COR-L47 (cell line): ENCODE data around the gene CTNND1.
A peak's percentile ranks its signal among the peaks of the same experiment; 100 is the strongest.
"Not testable (repeated sequence)": the region's sequence is repeated elsewhere in the genome, so short reads cannot be mapped to it uniquely, and the experiment has no call there.

Experiments used
- DNase-seq: peaks from one replicate; lab custom pipeline; 2025; lab: John Stamatoyannopoulos, UW

CTNND1 gene

DNA sequence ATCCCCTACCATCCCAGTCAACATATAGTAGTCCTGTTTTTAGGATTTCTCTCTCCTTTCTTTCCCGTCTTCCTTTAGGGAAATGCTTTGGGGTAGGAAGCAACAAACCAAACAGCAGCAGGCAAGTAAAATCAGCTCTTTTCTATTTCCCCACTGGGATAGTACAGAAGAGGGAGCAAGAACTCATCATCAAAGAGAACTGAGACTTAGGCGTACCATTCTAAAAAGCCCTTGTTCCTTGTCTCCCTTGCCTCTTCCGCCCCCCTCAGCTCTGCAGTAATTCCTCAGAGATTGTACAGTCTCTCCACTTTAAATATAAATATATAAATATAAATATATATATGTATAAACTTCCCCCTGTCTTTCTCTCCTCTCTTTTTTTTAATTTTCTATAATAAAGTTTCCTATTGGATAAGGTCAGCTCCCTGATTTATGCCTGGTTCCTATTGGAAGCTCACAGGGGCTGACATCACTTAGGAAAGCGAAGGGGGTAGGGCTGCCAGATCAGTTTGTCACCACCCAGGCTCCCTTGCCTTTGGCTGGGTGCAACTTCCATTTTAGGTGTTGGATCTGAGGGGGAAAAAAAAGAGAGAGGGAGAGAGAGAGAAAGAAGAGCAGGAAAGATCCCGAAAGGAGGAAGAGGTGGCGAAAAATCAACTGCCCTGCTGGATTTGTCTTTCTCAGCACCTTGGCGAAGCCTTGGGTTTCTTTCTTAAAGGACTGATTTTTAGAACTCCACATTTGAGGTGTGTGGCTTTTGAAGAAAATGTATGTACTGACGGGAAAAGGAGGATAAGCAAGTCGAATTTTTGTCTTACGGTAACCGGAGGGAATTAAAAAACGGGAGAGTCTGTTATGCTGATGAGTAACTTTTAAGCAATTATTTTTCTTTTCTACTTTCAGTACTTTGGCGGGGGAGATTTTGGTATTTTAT is at the start of gene CTNND1:
CTNND1 (plus strand) TSS at position 502 of the 934 bp plus-strand sequence. CDS start 29,677 bp downstream, outside the sequence.
- DNase-seq = peak; percentile 91

GRCh38 chr11:57712256-57713150 is 49.1 kb upstream of the CTNND1 start, which contains the start of gene TMX2:
TSS of gene TMX2 (plus strand) at chr11:57712593. CDS start at chr11:57712619, 26 bp downstream.
- DNase-seq = peak; percentile 97

- DNase-seq = no peak
Observed at GRCh38 chr11:57713835-57714234, 47.8 kb upstream of the CTNND1 start.

DNA sequence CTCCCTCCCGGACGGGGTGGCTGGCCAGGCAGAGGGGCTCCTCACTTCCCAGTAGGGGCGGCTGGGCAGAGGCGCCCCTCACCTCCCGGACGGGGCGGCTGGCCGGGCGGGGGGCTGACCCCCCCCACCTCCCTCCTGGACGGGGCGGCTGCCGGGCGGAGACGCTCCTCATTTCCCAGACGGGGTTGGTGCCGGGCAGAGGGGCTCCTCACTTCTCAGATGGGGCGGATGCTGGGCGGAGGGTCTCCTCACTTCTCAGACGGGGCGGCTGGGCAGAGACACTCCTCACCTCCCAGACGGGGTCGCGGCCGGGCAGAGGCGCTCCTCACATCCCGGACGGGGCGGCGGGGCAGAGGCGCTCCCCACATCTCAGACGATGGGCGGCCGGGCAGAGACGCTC is 44.9 kb upstream of the CTNND1 start:
- not testable (repeated sequence) for DNase-seq

DNA sequence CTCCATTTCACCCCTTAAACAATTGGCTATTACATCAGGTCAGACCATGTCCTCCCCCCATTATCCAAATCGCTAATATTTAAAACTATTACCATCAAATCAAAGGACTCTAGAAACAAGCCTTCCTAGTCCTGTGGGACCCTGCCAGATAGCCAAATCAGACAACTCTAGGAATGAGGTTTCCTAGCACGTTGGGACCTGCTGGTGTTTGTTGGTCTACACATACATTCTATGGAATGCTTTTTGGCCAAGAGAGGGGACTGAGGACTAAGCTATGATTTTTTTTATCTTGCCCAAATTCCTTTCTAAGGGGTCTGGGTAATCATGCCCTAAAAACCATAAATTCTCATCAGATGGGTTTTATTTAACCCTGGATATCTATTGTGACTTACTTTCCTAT is 34.4 kb upstream of the CTNND1 start:
- DNase-seq = no peak

DNA sequence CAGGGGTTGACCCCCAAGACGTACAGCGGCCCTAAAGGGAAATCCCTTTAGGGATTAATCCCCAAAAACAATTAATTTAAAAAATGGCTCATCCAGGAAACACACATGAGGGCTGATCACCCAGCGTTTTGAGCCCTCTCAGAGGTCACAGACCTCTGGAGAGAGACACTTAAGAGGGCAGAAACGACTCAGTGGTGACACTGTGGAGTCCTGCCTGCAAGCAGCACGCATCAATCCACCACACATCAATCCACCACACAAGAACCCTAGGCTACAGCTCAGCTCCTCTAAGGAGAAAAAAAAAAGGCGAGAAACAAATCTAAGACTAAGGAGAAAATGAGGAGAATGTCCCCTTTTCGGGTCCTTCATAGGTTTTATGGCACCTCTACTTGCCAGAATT is 32.8 kb upstream of the CTNND1 start:
- DNase-seq = no peak

GRCh38 chr11:57729479-57729878 is 32.1 kb upstream of the CTNND1 start:
- no peak for DNase-seq

DNA sequence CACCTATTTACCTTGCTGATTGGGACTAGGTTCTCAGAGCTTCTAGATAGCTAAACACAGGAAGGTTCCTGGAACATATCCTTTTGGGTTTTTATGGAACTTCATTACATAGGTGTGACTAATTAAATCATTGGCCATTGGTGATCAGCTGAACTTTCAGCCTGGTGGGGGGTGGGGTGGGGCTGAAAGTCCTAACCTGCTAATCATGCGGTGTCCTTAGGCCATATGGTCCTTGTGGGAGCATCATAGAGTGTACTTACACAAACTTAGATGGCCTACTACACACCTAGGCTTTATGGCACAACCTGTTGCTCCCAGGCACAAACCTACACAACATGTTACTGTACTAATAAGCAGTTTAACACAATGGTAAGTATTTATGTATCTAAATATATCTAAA is 28.9 kb upstream of the CTNND1 start:
- no peak for DNase-seq

GRCh38 chr11:57735619-57736298 is 25.8 kb upstream of the CTNND1 start:
- DNase-seq = no peak

GRCh38 chr11:57741132-57742086 is 20.2 kb upstream of the CTNND1 start, which contains the start of gene SELENOH:
TSS of gene SELENOH (plus strand) at chr11:57741491. CDS start at chr11:57741596, 105 bp downstream.
- peak; percentile 96 for DNase-seq

- no peak for DNase-seq
Observed at GRCh38 chr11:57742087-57742452, 19.5 kb upstream of the CTNND1 start.

GRCh38 chr11:57744357-57744756 is 17.2 kb upstream of the CTNND1 start:
- no peak for DNase-seq

GRCh38 chr11:57745206-57745605 is 16.4 kb upstream of the CTNND1 start:
- DNase-seq = no peak

- DNase-seq = no peak
Observed at GRCh38 chr11:57746920-57747319, 14.7 kb upstream of the CTNND1 start.

- DNase-seq = no peak
Observed at GRCh38 chr11:57751176-57751575, 10.4 kb upstream of the CTNND1 start.

DNA sequence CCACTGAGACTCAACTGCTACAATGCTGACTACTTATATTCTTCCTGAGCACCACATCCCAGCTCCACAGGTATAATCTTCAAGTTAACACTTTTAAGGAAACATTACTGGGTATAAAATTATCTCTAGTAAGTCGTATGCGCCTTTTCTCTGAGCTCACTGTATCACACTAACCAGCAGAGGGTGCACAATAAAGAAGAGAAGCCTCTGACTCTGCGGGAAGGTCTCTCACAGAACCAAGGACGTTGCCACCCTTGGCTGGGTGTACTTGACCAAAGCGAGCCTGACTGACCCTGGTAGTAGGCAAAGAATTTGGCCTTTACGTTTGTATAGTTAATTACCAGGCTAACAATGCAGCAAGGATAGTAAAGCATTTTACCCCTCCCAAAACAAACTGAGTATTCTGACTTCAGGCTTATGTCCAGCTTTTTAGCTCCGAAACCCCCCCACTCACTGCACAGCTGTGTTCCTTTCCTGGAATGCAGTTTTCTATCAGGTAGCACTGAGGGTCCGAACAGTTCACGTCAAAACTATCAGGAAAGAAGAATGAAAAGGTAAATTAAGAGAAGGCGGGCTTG is 9.8 kb upstream of the CTNND1 start, which contains the start of gene BTBD18:
BTBD18 (minus strand) TSS at position 144 of the 578 bp plus-strand sequence. CDS start 631 bp downstream, outside the sequence.
- peak; percentile 31 for DNase-seq

DNA sequence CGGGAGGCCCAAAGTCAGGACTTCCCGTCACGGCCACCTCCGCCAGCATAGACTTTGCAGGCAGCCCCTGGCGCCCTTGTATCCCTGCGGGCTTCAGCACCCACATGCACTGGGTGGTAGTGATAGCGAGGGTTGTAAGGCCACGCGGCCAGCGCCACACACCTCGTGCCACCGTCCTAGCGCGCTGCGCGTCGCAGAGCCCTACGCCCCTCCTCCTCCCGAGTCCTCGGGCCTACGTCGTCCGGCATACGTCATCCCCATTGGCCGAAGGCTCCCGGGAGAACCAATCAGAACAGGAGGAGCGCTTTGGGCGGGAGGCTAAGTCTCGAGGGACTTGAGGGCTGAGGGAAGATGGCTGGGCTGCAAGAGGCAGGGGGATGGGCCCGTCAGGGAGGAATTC is 8.6 kb upstream of the CTNND1 start:
- DNase-seq = no peak

GRCh38 chr11:57758174-57758573 is 3.4 kb upstream of the CTNND1 start:
- no peak for DNase-seq

GRCh38 chr11:57762235-57762861 is 746 bp downstream of the CTNND1 start:
- DNase-seq = no peak

GRCh38 chr11:57763568-57763967 is 2.0 kb downstream of the CTNND1 start:
- no peak for DNase-seq
